GM19372 (cell line): ENCODE measurements around the gene TRAPPC1.

Experiments
- ATAC-seq: cut with Tn5 transposase; IDR thresholded peaks from one replicate; pipeline ENCODE4 v1.9.1; 2021; ENCODE audit warnings: mild to moderate bottlenecking, low read depth, moderate library complexity; ENCODE audit not compliant: unreplicated experiment

The TRAPPC1 gene

GRCh38 chr17:7909089-7909488 lies 22.7 kb downstream of the TRAPPC1 start:
- ATAC-seq = no peak

- ATAC-seq = no peak
Measured at GRCh38 chr17:7903154-7904103, 28.3 kb downstream of the TRAPPC1 start.

GRCh38 chr17:7897773-7898172 lies 34.0 kb downstream of the TRAPPC1 start:
- ATAC-seq = no peak

GRCh38 chr17:7897090-7897489 lies 34.7 kb downstream of the TRAPPC1 start:
- no peak for ATAC-seq

- no peak for ATAC-seq
Measured at GRCh38 chr17:7894866-7895265, 36.9 kb downstream of the TRAPPC1 start.

GRCh38 chr17:7894226-7894625 lies 37.5 kb downstream of the TRAPPC1 start:
- ATAC-seq = no peak

- no peak for ATAC-seq
Measured at GRCh38 chr17:7893187-7893880, 38.4 kb downstream of the TRAPPC1 start.

GRCh38 chr17:7889166-7889955 lies 42.4 kb downstream of the TRAPPC1 start:
- no peak for ATAC-seq

GRCh38 chr17:7888184-7888920 lies 43.4 kb downstream of the TRAPPC1 start, which contains the start of gene CHD3:
CHD3 (plus strand) TSS chr17:7888789; CDS start chr17:7889001, 212 bp downstream.
- no peak for ATAC-seq

GRCh38 chr17:7887482-7888183 lies 44.1 kb downstream of the TRAPPC1 start:
- ATAC-seq = no peak

GRCh38 chr17:7887038-7887481 lies 44.7 kb downstream of the TRAPPC1 start:
- no peak for ATAC-seq

- ATAC-seq = no peak
Measured at GRCh38 chr17:7886227-7887037, 45.3 kb downstream of the TRAPPC1 start.

- no peak for ATAC-seq
Measured at GRCh38 chr17:7885367-7886226, 46.1 kb downstream of the TRAPPC1 start.

- ATAC-seq = no peak
Measured at GRCh38 chr17:7884581-7885366, 47.0 kb downstream of the TRAPPC1 start.

GRCh38 chr17:7883781-7884386 lies 47.9 kb downstream of the TRAPPC1 start:
- ATAC-seq = no peak

GRCh38 chr17:7882629-7883028 lies 49.1 kb downstream of the TRAPPC1 start:
- no peak for ATAC-seq
